SK-N-SH (cell line): ENCODE measurements around the gene MEPCE. TPM values are rescaled to one million over a fixed set of nuclear protein-coding genes. Genes with fewer than 3 reads are reported as not detected.
A peak's percentile ranks its signal among the peaks of the same experiment; 100 is the strongest.

ENCODE experiments used
- CTCF ChIA-PET: fragments of 300-600, 350-600 bp; formaldehyde crosslinking; extraction: SDS; loops from one replicate; lab custom pipeline; 2021; lab: Yijun Ruan, JAX
- POLR2A ChIA-PET: fragments of 350-600 bp; sonication (Branson Sonifier 250); formaldehyde crosslinking; extraction: SDS; loops from one replicate; lab custom pipeline; 2020; ENCODE audit warnings: antibody characterized with exemption, inconsistent platforms; lab: Yijun Ruan, JAX
- DNase-seq: peaks from one replicate; pipeline ENCODE4 v3.0.0; 2012
- H2AFZ ChIP-seq: fragments of 200-600 bp; sonication (generic); 2 replicates; pipeline ENCODE4 v1.8.1; 2016; ENCODE audit warnings: antibody characterized with exemption, mild to moderate bottlenecking, low read depth
- H3F3A ChIP-seq: fragments of 200-600 bp; sonication (generic); replicated peaks from 2 replicates; pipeline ENCODE3; 2016; ENCODE audit warnings: antibody characterized with exemption, mild to moderate bottlenecking; ENCODE audit not compliant: insufficient read depth
- H3K27ac ChIP-seq, 2 experiments: fragments of 200-500 bp in 1 of 2; fragments of 200-600 bp in 1 of 2; sonication (Bioruptor generic) in 1 of 2; sonication (generic), shearing (Covaris generic) in 1 of 2; 2 replicates each; pipeline versions ENCODE4 v1.5.1 to v1.6.1; 2014 to 2016; ENCODE audit warnings: low read depth in 2 of 2, inconsistent platforms in 1 of 2, low read length in 1 of 2, mild to moderate bottlenecking in 1 of 2, mixed read lengths in 1 of 2
- H3K27me3 ChIP-seq: fragments of 200-600 bp; sonication (generic), shearing (Covaris generic); 2 replicates; pipeline ENCODE4 v1.6.1; 2016; ENCODE audit warnings: mixed run types; ENCODE audit not compliant: insufficient read depth
- H3K36me3 ChIP-seq, 2 experiments: fragments of 200-500 bp in 1 of 2; fragments of 200-600 bp in 1 of 2; sonication (Bioruptor generic) in 1 of 2; sonication (generic) in 1 of 2; replicated peaks in 1 of 2; 2 replicates each; pipeline versions ENCODE3 to v1.5.1; 2014 to 2016; ENCODE audit warnings: low read length in 1 of 2, mild to moderate bottlenecking in 1 of 2; ENCODE audit not compliant: insufficient read depth in 2 of 2, control insufficient read depth in 1 of 2
- H3K4me1 ChIP-seq, 2 experiments: fragments of 200-500 bp in 1 of 2; fragments of 200-600 bp in 1 of 2; sonication (Bioruptor generic) in 1 of 2; sonication (generic), shearing (Covaris generic) in 1 of 2; 2 replicates each; pipeline versions ENCODE4 v1.5.1 to v1.6.1; 2014 to 2016; ENCODE audit warnings: low read depth in 1 of 2, low read length in 1 of 2, mixed run types in 1 of 2; ENCODE audit not compliant: insufficient read depth in 2 of 2, control insufficient read depth in 1 of 2
- H3K4me2 ChIP-seq: fragments of 200-600 bp; sonication (generic), shearing (Covaris generic); 2 replicates; pipeline ENCODE4 v1.6.1; 2017; ENCODE audit warnings: mixed run types
- H3K4me3 ChIP-seq, 2 experiments: fragments of 200-500 bp in 1 of 2; fragments of 200-600 bp in 1 of 2; sonication (Bioruptor generic) in 1 of 2; sonication (generic), shearing (Covaris generic) in 1 of 2; 2 replicates each; pipeline versions ENCODE4 v1.5.1 to v1.8.1; 2014 to 2016; ENCODE audit warnings: low read depth in 2 of 2, inconsistent platforms in 1 of 2, low read length in 1 of 2, mild to moderate bottlenecking in 1 of 2, mixed read lengths in 1 of 2, moderate library complexity in 1 of 2
- H3K79me2 ChIP-seq: fragments of 200-600 bp; sonication (generic); 2 replicates; pipeline ENCODE4 v1.8.1; 2017; ENCODE audit warnings: mild to moderate bottlenecking; ENCODE audit not compliant: insufficient read depth
- H3K9ac ChIP-seq: fragments of 200-600 bp; sonication (generic); 2 replicates; pipeline ENCODE4 v1.6.1; 2017; ENCODE audit warnings: mixed run types
- H3K9me2 ChIP-seq: fragments of 200-600 bp; sonication (generic); 2 replicates; pipeline ENCODE4 v1.6.1; 2017; ENCODE audit warnings: mixed run types
- H3K9me3 ChIP-seq: fragments of 200-600 bp; sonication (generic); 2 replicates; pipeline ENCODE4 v1.6.1; 2017; ENCODE audit warnings: mixed run types, mild to moderate bottlenecking, moderate library complexity
- H4K20me1 ChIP-seq: fragments of 200-600 bp; sonication (generic); 2 replicates; pipeline ENCODE4 v1.6.1; 2017; ENCODE audit warnings: mild to moderate bottlenecking, mixed run types; ENCODE audit not compliant: insufficient read depth
- CHD2 ChIP-seq: fragments of 150-350 bp; IDR thresholded peaks from 2 replicates; pipeline ENCODE4 v1.6.1; 2018; ENCODE audit warnings: low read length; ENCODE audit not compliant: partially characterized antibody
- ELF1 ChIP-seq: IDR thresholded peaks from 2 replicates; pipeline ENCODE4 v1.4.0; 2012
- EP300 ChIP-seq, 2 experiments: IDR thresholded peaks; 2 replicates each; pipeline versions ENCODE4 v1.4.0 to v1.6.1; 2012; ENCODE audit warnings: borderline replicate concordance in 1 of 2, low read depth in 1 of 2, low read length in 1 of 2
- EZH2phosphoT487 ChIP-seq: fragments of 200-600 bp; sonication (generic); IDR thresholded peaks from 2 replicates; pipeline ENCODE4 v1.6.1; 2017; ENCODE audit warnings: low read depth, mixed run types, mild to moderate bottlenecking, antibody characterized with exemption, moderate library complexity, borderline replicate concordance
- GATA2 ChIP-seq: sonication (generic); formaldehyde crosslinking; IDR thresholded peaks from 2 replicates; pipeline ENCODE4 v1.5.0; 2020; ENCODE audit warnings: mild to moderate bottlenecking, missing genetic modification reagents
- IRF3 ChIP-seq: fragments of 150-350 bp; IDR thresholded peaks from 2 replicates; pipeline ENCODE4 v1.6.1; 2016; ENCODE audit warnings: mild to moderate bottlenecking, low read depth, low read length
- JUND ChIP-seq: IDR thresholded peaks from 2 replicates; pipeline ENCODE4 v1.4.0; 2012
- MEF2A ChIP-seq: IDR thresholded peaks from 2 replicates; pipeline ENCODE4 v1.4.0; 2012; ENCODE audit warnings: low read depth, borderline replicate concordance
- POLR2AphosphoS5 ChIP-seq: IDR thresholded peaks from 2 replicates; pipeline ENCODE4 v1.6.1; 2012; ENCODE audit warnings: low read depth, low read length
- RAD21 ChIP-seq: IDR thresholded peaks from 2 replicates; pipeline ENCODE4 v1.6.1; 2012; ENCODE audit warnings: mild to moderate bottlenecking, low read length
- REST ChIP-seq: IDR thresholded peaks from 2 replicates; pipeline ENCODE4 v1.6.1; 2012; ENCODE audit warnings: mild to moderate bottlenecking, low read depth, low read length, moderate library complexity
- RFX5 ChIP-seq: IDR thresholded peaks from 2 replicates; pipeline ENCODE4 v1.6.1; 2012; ENCODE audit warnings: mild to moderate bottlenecking, improper control_type of control experiment, low read length
- RXRA ChIP-seq: IDR thresholded peaks from 2 replicates; pipeline ENCODE4 v1.4.0; 2012; ENCODE audit warnings: low read depth, mild to moderate bottlenecking, borderline replicate concordance
- TAF1 ChIP-seq: IDR thresholded peaks from 2 replicates; pipeline ENCODE4 v1.6.1; 2012; ENCODE audit warnings: low read depth, mild to moderate bottlenecking, low read length, moderate library complexity, borderline replicate concordance
- YY1 ChIP-seq: IDR thresholded peaks from 2 replicates; pipeline ENCODE4 v1.4.0; 2012; ENCODE audit warnings: low read depth, mild to moderate bottlenecking
- ZBTB33 ChIP-seq: IDR thresholded peaks from 2 replicates; pipeline ENCODE4 v1.4.0; 2012; ENCODE audit warnings: low read depth, borderline replicate concordance
- WGBS: methylation state at CpG from one replicate; pipeline ENCODE4 v1.1.6; 2017; ENCODE audit warnings: low lambda C conversion rate; 5-methylcytosine and 5-hydroxymethylcytosine counted together
- polyA plus RNA-seq, 3 experiments: library from polyadenylated mRNA; depleted of rRNA; stranded (reverse); fragments of >200 nt; gene quantifications; 2 replicates each; pipeline ENCODE4 v1.2.3, GENCODE V29; 2012
- TF ChIP-seq, protein P1 (sequence below): fragments of 150-350 bp; IDR thresholded peaks from 2 replicates; pipeline ENCODE4 v1.6.1; 2017; ENCODE audit warnings: antibody characterized with exemption, low read length, low read depth, borderline replicate concordance
- TF ChIP-seq, protein P2 (sequence below): IDR thresholded peaks from 2 replicates; pipeline ENCODE4; 2012

MEPCE gene
- polyA plus RNA-seq, 1 of the 3 experiments (the other 2 are of a cell fraction) = 20.2 TPM

- TF ChIP-seq REST (no peak; the same call in 1 of the 2 replicates), YY1 (0 out of 2 replicates have a peak, but pooled peaks have one; percentile 27), MEF2A (no peak), JUND (no peak), IRF3 (no peak), ELF1 (0 out of 2 replicates have a peak, but pooled peaks have one; percentile 9), CHD2 (peak; percentile 98), RAD21 (no peak), GATA2 (no peak), EZH2phosphoT487 (no peak), RFX5 (no peak), RXRA (no peak), POLR2AphosphoS5 (peak; percentile 7; the same call in 1 of the 2 replicates)
- TF ChIP-seq, protein P1, sequence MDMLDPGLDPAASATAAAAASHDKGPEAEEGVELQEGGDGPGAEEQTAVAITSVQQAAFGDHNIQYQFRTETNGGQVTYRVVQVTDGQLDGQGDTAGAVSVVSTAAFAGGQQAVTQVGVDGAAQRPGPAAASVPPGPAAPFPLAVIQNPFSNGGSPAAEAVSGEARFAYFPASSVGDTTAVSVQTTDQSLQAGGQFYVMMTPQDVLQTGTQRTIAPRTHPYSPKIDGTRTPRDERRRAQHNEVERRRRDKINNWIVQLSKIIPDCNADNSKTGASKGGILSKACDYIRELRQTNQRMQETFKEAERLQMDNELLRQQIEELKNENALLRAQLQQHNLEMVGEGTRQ = no peak
These were observed at the start of gene MEPCE (continued) for GRCh38 chr7:100429637-100430492.

GRCh38 chr7:100380196-100380595 is 49.4 kb upstream of the MEPCE start:
- H3K9me3 ChIP-seq = no peaks in the 10 kb centered on the region
- TF ChIP-seq IRF3 (no peak), ZBTB33 (no peak), GATA2 (no peak), EP300 (IDR thresholded peaks at IDR 0.05; ENCODE audit: borderline replicate concordance in 1 of 2, low read depth in 1 of 2, low read length in 1 of 2) (no peak), TAF1 (no peak)
- TF ChIP-seq, protein P2, sequence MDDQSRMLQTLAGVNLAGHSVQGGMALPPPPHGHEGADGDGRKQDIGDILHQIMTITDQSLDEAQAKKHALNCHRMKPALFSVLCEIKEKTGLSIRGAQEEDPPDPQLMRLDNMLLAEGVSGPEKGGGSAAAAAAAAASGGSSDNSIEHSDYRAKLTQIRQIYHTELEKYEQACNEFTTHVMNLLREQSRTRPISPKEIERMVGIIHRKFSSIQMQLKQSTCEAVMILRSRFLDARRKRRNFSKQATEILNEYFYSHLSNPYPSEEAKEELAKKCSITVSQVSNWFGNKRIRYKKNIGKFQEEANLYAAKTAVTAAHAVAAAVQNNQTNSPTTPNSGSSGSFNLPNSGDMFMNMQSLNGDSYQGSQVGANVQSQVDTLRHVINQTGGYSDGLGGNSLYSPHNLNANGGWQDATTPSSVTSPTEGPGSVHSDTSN = no peak
- TF ChIP-seq, all 33 proteins: peak for 0
- no peaks in the 10 kb centered on the region for H3F3A ChIP-seq
- H4K20me1 ChIP-seq = no peaks in the 10 kb centered on the region
- 75% methylated on average over 4 of the region's 4 CpGs for WGBS
- ChIA-PET CTCF (interaction anchor here (12.0 kb wide), 1 partner anchor 27 kb away, joined by 68 read pairs; no protein-coding TSS in a partner anchor), POLR2A (interaction anchor here (0.6 kb wide), 1 partner anchor 13 kb away, joined by 3 read pairs; no protein-coding TSS in a partner anchor)
- no peak overlapping the region for H3K4me3 ChIP-seq
- no peak overlapping the region for H3K4me2 ChIP-seq
- H3K9me2 ChIP-seq = no peaks in the 10 kb centered on the region
- no peaks in the 10 kb centered on the region; a peak in 1 of 4 replicates for H3K4me1 ChIP-seq
- no peaks in the 10 kb centered on the region for H3K27me3 ChIP-seq
- H3K36me3 ChIP-seq = no peaks in the 10 kb centered on the region
- H3K9ac ChIP-seq = no peak overlapping the region
- no peak for DNase-seq
- no peaks in the 10 kb centered on the region for H3K79me2 ChIP-seq
- no peak overlapping the region for H2AFZ ChIP-seq
- H3K27ac ChIP-seq = no peak overlapping the region
